ENCODE results near the gene LCN15. TPM values are rescaled to one million over a fixed set of nuclear protein-coding genes. Genes with fewer than 3 reads are reported as not detected.

LCN15 gene
- total and polyA plus RNA-seq, 2 of the 13 experiments (the other 11 are each of a cell fraction or from before 2014, with no cell fraction given) = 1.3 to 53.7 TPM

- TF ChIP-seq SNAI1 (CRISPR knock-in tag; IDR thresholded peaks at IDR 0.05; ENCODE audit: borderline replicate concordance) (no peak), ZNF558 (CRISPR knock-in tag; IDR thresholded peaks at IDR 0.05; ENCODE audit: borderline replicate concordance) (no peak; the same call in 1 of the 2 replicates), SATB2 (CRISPR knock-in tag; IDR thresholded peaks at IDR 0.05) (no peak), E2F1 (CRISPR knock-in tag; IDR thresholded peaks at IDR 0.05) (no peak), SUZ12 (IDR thresholded peaks at IDR 0.05; ENCODE audit: low read depth, low read length) (no peak), ZBTB21 (CRISPR knock-in tag; IDR thresholded peaks at IDR 0.05) (no peak), ZNF20 (CRISPR knock-in tag; IDR thresholded peaks at IDR 0.05) (no peak), MBD4 (IDR thresholded peaks at IDR 0.05; ENCODE audit: borderline replicate concordance, low read length) (no peak), ATF2 (CRISPR knock-in tag; IDR thresholded peaks at IDR 0.05) (no peak), ZNF510 (CRISPR knock-in tag; IDR thresholded peaks at IDR 0.05; ENCODE audit: low read depth) (no peak), MYNN (CRISPR knock-in tag; IDR thresholded peaks at IDR 0.05; ENCODE audit: low read depth) (no peak), GMEB2 (CRISPR knock-in tag; IDR thresholded peaks at IDR 0.05; ENCODE audit: low read depth) (no peak), CENPT (CRISPR knock-in tag; IDR thresholded peaks at IDR 0.05; ENCODE audit: low read depth) (no peak), AGO1 (IDR thresholded peaks at IDR 0.05; ENCODE audit: low read depth, low read length, poor library complexity, severe bottlenecking) (no peak), ATF5 (CRISPR knock-in tag; IDR thresholded peaks at IDR 0.05; ENCODE audit: low read depth) (no peak), ZXDC (CRISPR knock-in tag; IDR thresholded peaks at IDR 0.05) (no peak), NR2F2 (IDR thresholded peaks at IDR 0.05; ENCODE audit: borderline replicate concordance, low read depth) (no peak), GPBP1L1 (CRISPR knock-in tag; IDR thresholded peaks at IDR 0.05) (no peak), REPIN1 (CRISPR knock-in tag; IDR thresholded peaks at IDR 0.05; ENCODE audit: borderline replicate concordance, low read depth) (no peak), ZNF343 (CRISPR knock-in tag; IDR thresholded peaks at IDR 0.05) (no peak)
These were observed 23.1 kb downstream of the LCN15 start (continued) for GRCh38 chr9:136740971-136741882.
